Left lung (tissue), 10 donors: ENCODE measurements around the gene CTBP1. TPM values are rescaled to one million over a fixed set of nuclear protein-coding genes. Genes with fewer than 3 reads are reported as not detected.

Source experiments
- ATAC-seq: fragments of 200-7000 bp; cut with Tn5 transposase; one replicate; pipeline ENCODE4 v1.9.1; 2020; ENCODE audit warnings: moderate library complexity
- DNase-seq, 4 donors: peaks; one replicate each; pipeline ENCODE4 v3.0.0-alpha.2; 2013 to 2020
- H3K27ac ChIP-seq, 2 donors: fragments of 200-600 bp; sonication (generic) in 1 of 2; one replicate each; pipeline versions ENCODE4 v1.5.0 to v1.8.0; 2020 to 2021
- H3K27me3 ChIP-seq, 2 donors: fragments of 200-600 bp; sonication (generic) in 1 of 2; one replicate each; pipeline versions ENCODE4 v1.5.0 to v1.8.0; 2020 to 2021
- H3K36me3 ChIP-seq, 2 donors: fragments of 200-600 bp; sonication (generic) in 1 of 2; one replicate each; pipeline versions ENCODE4 v1.5.0 to v1.8.0; 2020 to 2021
- H3K4me1 ChIP-seq, 2 donors: fragments of 200-600 bp; one replicate each; pipeline ENCODE4 v1.8.0; 2021
- H3K4me3 ChIP-seq, 2 donors: fragments of 200-600 bp; sonication (generic) in 1 of 2; one replicate each; pipeline versions ENCODE4 v1.5.0 to v1.8.0; 2020 to 2021; ENCODE audit warnings: mild to moderate bottlenecking in 1 of 2
- H3K9me3 ChIP-seq, 2 donors: fragments of 200-600 bp; sonication (generic) in 1 of 2; one replicate each; pipeline versions ENCODE4 v1.5.0 to v1.8.0; 2020 to 2021
- CTCF ChIP-seq, 2 donors: fragments of 200-600 bp; sonication (generic) in 1 of 2; IDR thresholded peaks; one replicate each; pipeline versions ENCODE4 v1.5.0 to v1.8.0; 2021; ENCODE audit warnings: antibody characterized with exemption in 2 of 2
- intact Hi-C, 2 donors: fragments of 100-400 bp; cut with DNase I; formaldehyde crosslinking; loops; one replicate each; pipeline versions ENCODE4 v1.11.2 to v1.14.2; 2022
- polyA plus RNA-seq, 6 donors: library from polyadenylated mRNA; unstranded; fragments of 120-200 nt; gene quantifications; one replicate each; pipeline ENCODE4 v1.2.1, GENCODE V29; 2013; ENCODE audit not compliant: insufficient read length in 6 of 6
- total RNA-seq, 2 donors: library from RNA; stranded (reverse); fragmentation: NEBNext Ultra II Directional; extraction: Animal tissue kit (Norgen Biotek cat#: 25700); gene quantifications; one replicate each; pipeline ENCODE4 v1.2.1, GENCODE V29; 2021
- donor health status: DM: no; HTN: yes; CAD: no.
- donor health status: DM: no; HTN: no; CAD: no.

Gene CTBP1
- total and polyA plus RNA-seq, 8 donors: 93.9 to 167 (median 122) TPM

GRCh38 chr4:1199556-1200331, 49.2 kb downstream of the CTBP1 start:
- intact Hi-C loops: no loop called here
- ATAC-seq (no peak), DNase-seq (peak in 2 of 4 donors; percentile 30 to 61)
- peak overlapping the region in 1 of 2 donors; percentile 84 for H3K27ac ChIP-seq
- peaks cover 26 to 53% of the 10 kb centered on the region in 2 donors for H3K4me1 ChIP-seq
- H3K9me3 ChIP-seq: no peaks in the 10 kb centered on the region
- peaks cover 0 to 10% of the 10 kb centered on the region in 2 donors for H3K27me3 ChIP-seq
- H3K4me3 ChIP-seq: peak overlapping the region in 1 of 2 donors; percentile 21
- no peaks in the 10 kb centered on the region for H3K36me3 ChIP-seq
- no peak for TF ChIP-seq CTCF (IDR thresholded peaks at IDR 0.05)

- DNase-seq: no peak
- Histone ChIP-seq H3K4me1 (peaks cover 31 to 49% of the 10 kb centered on the region in 2 donors), H3K27ac (no peak overlapping the region), H3K27me3 (peaks cover 0 to 10% of the 10 kb centered on the region in 2 donors), H3K36me3 (no peaks in the 10 kb centered on the region), H3K4me3 (no peak overlapping the region), H3K9me3 (no peaks in the 10 kb centered on the region)
- intact Hi-C loops: no loop called here
- ATAC-seq: no peak
- TF ChIP-seq CTCF (IDR thresholded peaks at IDR 0.05): no peak
These were observed 50.7 kb downstream of the CTBP1 start for GRCh38 chr4:1198098-1198844.

- Histone ChIP-seq H3K9me3 (no peaks in the 10 kb centered on the region), H3K27ac (no peak overlapping the region), H3K27me3 (peaks cover 0 to 10% of the 10 kb centered on the region in 2 donors), H3K36me3 (no peaks in the 10 kb centered on the region), H3K4me1 (peaks cover 30 to 49% of the 10 kb centered on the region in 2 donors), H3K4me3 (no peak overlapping the region)
- TF ChIP-seq CTCF (IDR thresholded peaks at IDR 0.05): no peak
- ATAC-seq (no peak), DNase-seq (peak in 1 of 4 donors; percentile 57)
- intact Hi-C loops: no loop called here
These were observed 52.3 kb downstream of the CTBP1 start for GRCh38 chr4:1196421-1197183.

GRCh38 chr4:1195891-1196401, 53.0 kb downstream of the CTBP1 start:
- Histone ChIP-seq H3K27ac (no peak overlapping the region), H3K4me3 (no peak overlapping the region), H3K36me3 (no peaks in the 10 kb centered on the region), H3K9me3 (no peaks in the 10 kb centered on the region), H3K27me3 (peaks cover 0 to 7% of the 10 kb centered on the region in 2 donors), H3K4me1 (peaks cover 23 to 43% of the 10 kb centered on the region in 2 donors)
- no peak for ATAC-seq
- peak in 1 of 4 donors; percentile 30 for DNase-seq
- no peak for TF ChIP-seq CTCF (IDR thresholded peaks at IDR 0.05)
- intact Hi-C loops: no loop called here
